GM10266 (cell line): ENCODE data around the gene CCDC144A.
"Not testable (repeated sequence)": the region's sequence is repeated elsewhere in the genome, so short reads cannot be mapped to it uniquely, and the experiment has no call there.

Source experiments
- DNase-seq: peaks from one replicate; pipeline ENCODE4 v3.0.0; 2012; ENCODE audit errors: extremely low spot score
- TF ChIP-seq, protein P1 (sequence below): IDR thresholded peaks from 2 replicates; pipeline ENCODE4 v1.5.1; 2012; ENCODE audit warnings: mild to moderate bottlenecking, low read depth; ENCODE audit not compliant: control insufficient read depth, insufficient read depth; ENCODE audit errors: missing control alignments

Gene CCDC144A

DNA sequence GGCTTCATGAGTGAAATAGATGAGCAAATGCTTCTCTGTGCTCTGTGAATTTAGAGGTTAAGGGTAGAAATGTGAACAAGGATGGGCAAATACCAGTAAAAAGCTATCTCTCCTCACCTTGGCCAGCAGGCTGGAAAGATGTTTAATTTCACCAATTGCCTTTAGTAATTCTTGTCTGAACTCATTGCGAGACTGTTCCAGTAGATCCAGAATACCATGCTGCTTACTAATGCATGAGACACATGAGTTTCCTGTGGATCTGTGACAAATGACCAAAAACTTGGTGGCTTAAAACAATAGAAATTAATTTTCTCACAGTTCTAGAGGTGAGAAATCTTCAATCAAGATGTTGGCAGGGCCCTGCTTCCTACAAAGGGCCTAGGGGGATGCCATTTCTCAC is 27.1 kb upstream of the CCDC144A start:
- TF ChIP-seq, protein P1, sequence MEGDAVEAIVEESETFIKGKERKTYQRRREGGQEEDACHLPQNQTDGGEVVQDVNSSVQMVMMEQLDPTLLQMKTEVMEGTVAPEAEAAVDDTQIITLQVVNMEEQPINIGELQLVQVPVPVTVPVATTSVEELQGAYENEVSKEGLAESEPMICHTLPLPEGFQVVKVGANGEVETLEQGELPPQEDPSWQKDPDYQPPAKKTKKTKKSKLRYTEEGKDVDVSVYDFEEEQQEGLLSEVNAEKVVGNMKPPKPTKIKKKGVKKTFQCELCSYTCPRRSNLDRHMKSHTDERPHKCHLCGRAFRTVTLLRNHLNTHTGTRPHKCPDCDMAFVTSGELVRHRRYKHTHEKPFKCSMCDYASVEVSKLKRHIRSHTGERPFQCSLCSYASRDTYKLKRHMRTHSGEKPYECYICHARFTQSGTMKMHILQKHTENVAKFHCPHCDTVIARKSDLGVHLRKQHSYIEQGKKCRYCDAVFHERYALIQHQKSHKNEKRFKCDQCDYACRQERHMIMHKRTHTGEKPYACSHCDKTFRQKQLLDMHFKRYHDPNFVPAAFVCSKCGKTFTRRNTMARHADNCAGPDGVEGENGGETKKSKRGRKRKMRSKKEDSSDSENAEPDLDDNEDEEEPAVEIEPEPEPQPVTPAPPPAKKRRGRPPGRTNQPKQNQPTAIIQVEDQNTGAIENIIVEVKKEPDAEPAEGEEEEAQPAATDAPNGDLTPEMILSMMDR, result no peak
- no peak for DNase-seq

- not testable (repeated sequence) for DNase-seq
These were observed 23.5 kb upstream of the CCDC144A start for GRCh38 chr17:16666553-16666906.

GRCh38 chr17:16666907-16667636 is 23.0 kb upstream of the CCDC144A start:
- not testable (repeated sequence) for DNase-seq

DNA sequence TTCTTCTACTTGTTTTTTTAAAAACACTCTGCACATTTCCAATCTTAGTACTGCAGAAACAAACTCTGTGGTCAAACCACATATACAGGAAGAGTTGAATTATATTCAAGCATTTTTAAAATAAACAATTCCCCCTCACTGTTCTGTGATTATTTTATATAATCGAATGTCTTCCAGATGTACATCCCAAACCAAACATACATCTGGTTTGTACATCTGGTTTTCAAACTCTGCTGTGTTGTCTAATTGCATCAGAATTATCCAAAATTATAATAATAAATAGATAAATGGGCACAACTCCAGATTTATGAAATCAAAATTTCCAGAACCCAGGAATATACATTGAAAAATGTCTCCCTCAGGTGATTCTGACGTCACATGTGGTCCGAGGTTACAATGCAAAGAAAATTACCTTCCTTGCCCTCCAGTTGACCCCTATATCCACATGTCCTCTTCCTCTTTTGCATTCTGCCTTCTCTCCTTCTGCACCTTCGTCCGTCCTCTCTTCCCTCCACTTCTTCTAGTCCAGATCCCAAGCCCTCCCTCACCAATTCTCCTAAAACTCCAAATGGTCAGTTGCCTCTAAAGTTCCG is 13.3 kb upstream of the CCDC144A start:
- no peak for DNase-seq
- TF ChIP-seq, protein P1, result no peak

- not testable (repeated sequence) for DNase-seq
These were observed 6.5 kb upstream of the CCDC144A start for GRCh38 chr17:16683290-16684138.

DNA sequence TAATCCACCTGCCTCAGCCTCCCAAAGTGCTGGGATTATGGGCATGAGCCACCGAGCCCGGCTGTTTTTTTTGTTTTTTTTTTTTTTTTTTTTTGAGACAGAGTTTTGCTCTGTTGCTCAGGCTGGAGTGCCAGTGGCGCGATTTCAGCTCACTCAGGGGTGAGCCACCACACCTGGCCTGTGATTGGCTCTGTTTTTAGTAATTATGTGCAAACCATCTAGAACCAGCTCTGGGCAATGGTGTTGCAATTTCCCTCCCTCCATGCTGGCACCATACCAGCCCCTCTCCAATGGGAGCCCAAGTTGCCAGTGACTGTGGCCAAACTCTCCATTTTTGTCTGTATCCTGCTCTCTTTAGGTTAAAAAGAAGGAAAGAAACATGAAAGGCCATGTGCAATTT is 4.0 kb upstream of the CCDC144A start:
- not testable (repeated sequence) for DNase-seq

DNA sequence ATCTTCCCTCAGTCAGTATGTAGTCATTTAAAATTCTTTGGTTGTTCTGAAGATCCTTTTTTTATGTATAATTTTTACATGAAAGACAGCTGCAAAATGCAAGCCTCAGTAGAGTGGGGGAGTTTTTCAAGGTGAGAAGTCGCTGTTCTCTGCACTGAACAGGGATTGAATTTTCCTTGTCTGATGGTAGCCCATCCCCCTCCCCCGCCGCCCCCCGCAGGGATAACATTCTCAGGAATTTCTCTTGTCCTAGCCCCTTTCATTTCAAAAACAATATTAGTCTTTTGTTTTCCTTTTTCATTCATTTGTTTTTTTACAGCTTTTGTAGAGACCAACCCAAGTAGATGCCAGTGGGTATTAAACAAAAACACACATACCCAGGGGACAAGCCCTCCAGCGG is 2.9 kb upstream of the CCDC144A start:
- DNase-seq, result not testable (repeated sequence)

GRCh38 chr17:16690447-16690846 is 406 bp downstream of the CCDC144A start:
- DNase-seq, result not testable (repeated sequence)

GRCh38 chr17:16697603-16698002 is 7.6 kb downstream of the CCDC144A start:
- DNase-seq, result not testable (repeated sequence)

GRCh38 chr17:16745492-16746203 is 55.6 kb downstream of the CCDC144A start:
- DNase-seq, result peak; percentile 0

DNA sequence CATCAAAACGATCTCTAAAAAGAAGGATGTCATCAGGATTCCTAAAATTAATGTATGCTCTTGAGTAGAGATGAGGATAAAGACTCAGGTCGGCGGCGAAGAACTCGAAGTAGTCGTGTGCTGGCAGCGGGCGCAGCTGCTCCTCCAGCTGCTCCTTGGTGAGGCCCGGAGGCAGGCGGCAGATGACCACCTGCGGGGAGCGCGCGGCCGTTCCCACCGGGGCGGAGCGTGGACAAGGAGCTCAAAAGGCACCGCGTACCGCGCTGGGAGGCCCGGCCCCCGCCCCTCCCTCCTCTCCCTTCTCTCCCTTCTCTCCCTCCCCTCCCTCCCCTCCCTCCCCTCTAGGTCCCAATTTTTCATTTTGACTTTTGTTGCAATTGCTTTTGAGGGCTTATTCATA is 56.5 kb downstream of the CCDC144A start:
- not testable (repeated sequence) for DNase-seq

DNA sequence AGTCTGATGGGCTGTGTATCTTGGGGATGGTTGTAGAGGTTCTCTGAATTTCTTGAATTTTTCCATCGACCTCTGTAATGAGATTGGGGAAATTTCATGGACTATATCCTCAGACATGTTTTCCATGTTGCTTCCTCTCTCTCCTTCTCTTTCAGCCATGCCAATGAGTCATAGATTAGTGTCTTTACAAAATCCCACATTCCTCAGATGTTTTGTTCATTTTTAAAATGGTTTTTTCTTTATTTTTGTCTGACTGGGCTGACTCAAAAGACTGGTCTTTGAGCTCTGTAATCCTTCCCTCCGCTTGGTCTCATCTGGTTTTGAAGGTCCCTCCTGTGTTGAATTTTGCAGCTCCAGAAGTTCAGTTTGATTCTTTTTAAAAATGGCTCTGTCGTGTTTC is 60.5 kb downstream of the CCDC144A start:
- DNase-seq, result not testable (repeated sequence)
